T-helper 9 cell (primary cell): ENCODE measurements around the gene ZFP37.
"Not testable (repeated sequence)": the region's sequence is repeated elsewhere in the genome, so short reads cannot be mapped to it uniquely, and the experiment has no call there.

ENCODE experiments used
- DNase-seq: peaks from one replicate; pipeline ENCODE4 v3.0.0-alpha.2; 2020
- total RNA-seq, 2 donors: gene quantifications; one replicate each; lab custom pipeline; 2026; lab: John Stamatoyannopoulos, UW

The ZFP37 gene
- 1.2 to 8.1 reads per million in 2 donors for total RNA-seq

GRCh38 chr9:113056191-113057106 lies at the start of gene ZFP37:
Gene ZFP37, minus strand, starts transcription at chr9:113056724. Its CDS starts 36 bp downstream, at chr9:113056688.
- DNase-seq: peak; percentile 46

- not testable (repeated sequence) for DNase-seq
Measured at GRCh38 chr9:113105345-113105744, 48.8 kb upstream of the ZFP37 start.

DNA sequence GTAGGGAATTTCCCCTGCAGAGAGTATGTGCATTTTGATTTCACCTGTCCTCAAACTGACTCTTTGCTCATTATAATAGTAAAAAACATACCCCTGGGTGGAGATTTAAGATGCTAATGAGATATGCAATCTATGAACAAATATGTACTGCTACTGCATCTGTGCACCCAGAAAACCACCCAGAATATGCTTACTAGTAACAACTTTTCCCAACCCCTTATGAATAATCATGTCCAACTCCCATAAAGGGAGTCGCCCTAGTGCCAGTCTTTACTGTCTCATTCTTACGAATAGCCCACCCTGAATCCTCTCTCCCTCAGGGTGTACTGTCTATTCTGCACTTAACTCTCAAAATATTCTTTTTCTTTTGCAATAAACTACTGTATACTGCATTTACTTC lies 39.0 kb upstream of the ZFP37 start:
- DNase-seq: no peak

GRCh38 chr9:113089924-113090323 lies 33.4 kb upstream of the ZFP37 start:
- DNase-seq: not testable (repeated sequence)

- not testable (repeated sequence) for DNase-seq
Measured at GRCh38 chr9:113089143-113089505, 32.6 kb upstream of the ZFP37 start.

DNA sequence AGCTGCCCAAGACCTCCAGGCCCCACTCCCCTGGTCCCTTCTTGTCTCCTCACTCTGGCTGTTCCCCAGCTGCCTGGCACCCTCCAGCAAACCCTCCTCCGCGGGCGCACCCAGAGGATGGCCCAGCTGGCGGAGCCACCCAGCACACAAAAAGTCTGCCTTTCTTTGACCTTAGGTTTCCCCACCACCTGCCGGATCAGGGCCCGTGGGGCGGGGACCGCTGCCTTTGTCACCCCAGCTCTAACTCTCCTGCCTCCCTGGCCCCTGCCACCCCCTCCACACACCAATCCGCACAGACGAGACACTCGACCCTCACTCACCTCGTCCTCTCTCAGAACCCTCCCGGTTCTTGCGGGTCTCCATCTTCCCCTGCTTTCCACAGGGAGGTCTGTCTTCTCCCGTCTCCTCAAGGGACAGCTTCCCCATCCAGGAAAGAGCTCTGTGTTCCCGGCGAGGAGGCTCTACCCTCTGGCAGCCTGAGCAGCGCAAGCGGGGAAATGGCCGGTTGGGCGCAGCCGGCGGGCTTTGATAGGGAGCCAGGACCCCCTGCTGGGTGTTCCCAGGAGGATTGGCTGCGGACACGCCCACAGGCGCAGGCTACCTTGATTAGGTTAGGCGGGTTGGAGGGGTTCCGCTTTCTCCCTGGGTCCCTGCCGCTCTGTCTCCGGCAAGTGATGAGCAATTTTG lies 32.1 kb upstream of the ZFP37 start:
- DNase-seq: not testable (repeated sequence)

GRCh38 chr9:113062932-113063310 lies 6.4 kb upstream of the ZFP37 start:
- not testable (repeated sequence) for DNase-seq

DNA sequence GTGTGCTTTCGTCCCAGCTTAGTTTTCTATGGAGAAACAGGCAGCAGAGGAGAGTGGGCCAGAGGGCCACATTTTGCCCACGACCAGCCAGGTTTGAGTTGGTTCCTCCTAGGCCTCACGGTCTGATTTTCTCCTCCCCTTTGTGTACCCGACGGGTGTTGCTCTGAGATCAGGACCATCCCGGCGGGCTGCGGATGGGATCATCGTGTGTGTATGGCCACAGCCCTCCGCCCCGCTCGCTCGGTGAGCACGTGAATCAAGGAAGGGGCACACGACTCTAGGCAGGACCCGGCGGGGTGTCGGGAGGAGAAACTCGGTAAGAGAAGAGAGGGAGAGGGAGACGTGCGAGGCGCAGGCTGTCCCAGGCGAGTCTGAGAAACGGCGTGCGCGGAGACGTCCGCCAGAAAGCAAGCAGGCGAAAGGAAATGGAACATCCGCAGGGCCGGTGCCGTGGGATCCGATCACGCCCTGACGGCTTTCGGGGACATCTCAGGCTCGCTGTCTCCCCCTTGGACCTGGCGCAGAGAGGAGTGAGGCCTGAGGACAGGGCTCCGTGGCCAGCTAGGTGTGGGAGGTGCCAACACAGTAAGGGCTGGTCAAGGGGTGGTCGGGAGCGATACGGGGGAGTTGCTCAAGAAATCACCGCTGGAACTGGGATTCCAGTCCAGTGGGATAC lies 5.9 kb upstream of the ZFP37 start:
- not testable (repeated sequence) for DNase-seq

DNA sequence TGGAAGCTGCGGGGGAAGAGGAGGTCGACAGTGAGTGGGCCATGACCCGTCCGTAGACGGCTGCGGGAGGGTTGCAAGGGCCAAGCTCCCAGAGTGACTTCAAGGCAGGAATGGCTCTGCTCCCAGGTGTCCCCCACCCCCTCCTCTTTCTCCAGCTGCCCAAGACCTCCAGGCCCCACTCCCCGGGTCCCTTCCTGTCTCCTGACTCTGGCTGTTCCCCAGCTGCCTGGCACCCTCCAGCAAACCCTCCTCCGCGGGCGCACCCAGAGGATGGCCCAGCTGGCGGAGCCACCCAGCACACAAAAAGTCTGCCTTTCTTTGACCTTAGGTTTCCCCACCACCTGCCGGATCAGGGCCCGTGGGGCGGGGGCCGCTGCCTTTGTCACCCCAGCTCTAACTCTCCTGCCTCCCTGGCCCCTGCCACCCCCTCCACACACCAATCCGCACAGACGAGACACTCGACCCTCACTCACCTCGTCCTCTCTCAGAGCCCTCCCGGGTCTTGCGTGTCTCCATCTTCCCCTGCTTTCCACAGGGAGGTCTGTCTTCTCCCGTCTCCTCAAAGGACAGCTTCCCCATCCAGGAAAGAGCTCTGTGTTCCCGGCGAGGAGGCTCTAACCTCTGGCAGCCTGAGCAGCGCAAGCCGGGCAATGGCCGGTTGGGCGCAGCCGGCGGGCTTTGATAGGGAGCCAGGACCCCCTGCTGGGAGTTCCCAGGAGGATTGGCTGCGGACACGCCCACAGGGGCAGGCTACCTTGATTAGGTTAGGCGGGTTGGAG lies 4.7 kb upstream of the ZFP37 start:
- not testable (repeated sequence) for DNase-seq

DNA sequence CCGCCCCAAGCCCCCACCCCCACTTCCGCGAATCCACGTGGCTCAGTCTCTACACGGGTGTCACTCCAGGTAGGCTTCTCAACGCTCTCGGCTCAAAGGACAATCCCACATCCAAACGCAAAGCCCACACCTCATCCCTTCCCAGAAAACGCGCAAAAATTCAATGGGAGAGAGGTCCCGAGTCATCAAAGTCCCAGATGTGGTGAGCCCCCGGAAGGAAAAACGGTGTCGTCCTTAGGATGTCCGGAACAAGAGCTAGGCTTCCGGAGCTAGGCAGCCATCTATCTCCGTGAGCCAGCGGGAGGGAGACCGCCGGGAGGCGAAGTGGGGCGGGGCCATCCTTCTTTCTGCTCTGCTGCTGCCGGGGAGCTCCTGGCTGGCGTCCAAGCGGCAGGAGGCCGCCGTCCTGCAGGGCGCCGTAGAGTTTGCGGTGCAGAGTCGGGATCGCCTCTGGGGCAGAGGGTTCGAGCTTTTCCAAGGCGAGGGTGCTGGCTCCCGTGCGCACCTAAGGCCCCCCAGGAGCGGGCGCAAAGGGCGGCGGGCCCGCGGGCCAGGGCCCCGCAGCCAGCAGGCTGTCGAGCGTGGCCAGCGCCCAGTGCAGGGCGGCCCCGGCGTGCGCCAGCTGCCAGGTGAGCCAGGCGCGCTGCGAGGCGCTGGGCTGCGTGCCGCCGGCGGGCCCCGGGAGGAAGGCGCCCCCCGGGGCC lies 3.2 kb upstream of the ZFP37 start:
- not testable (repeated sequence) for DNase-seq

DNA sequence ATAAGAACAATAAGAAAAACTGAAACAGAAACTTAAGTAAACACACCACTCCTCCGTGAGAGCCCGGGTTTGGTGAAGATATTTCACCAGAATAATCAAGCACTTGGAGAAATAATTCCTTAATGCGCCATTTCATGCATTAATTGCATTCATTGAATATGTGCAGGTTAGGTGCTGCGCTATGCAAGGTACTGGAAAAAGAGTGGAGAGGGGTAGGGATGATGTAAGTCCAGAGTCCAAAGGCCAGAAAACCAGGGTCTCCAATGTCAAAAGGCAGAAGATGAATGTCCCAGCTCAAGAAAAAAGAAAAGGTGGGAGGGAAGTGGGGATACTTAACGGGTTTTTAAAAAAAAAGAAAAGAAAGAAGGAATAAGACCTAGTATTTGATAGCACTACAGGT lies 669 bp upstream of the ZFP37 start:
- DNase-seq: no peak

DNA sequence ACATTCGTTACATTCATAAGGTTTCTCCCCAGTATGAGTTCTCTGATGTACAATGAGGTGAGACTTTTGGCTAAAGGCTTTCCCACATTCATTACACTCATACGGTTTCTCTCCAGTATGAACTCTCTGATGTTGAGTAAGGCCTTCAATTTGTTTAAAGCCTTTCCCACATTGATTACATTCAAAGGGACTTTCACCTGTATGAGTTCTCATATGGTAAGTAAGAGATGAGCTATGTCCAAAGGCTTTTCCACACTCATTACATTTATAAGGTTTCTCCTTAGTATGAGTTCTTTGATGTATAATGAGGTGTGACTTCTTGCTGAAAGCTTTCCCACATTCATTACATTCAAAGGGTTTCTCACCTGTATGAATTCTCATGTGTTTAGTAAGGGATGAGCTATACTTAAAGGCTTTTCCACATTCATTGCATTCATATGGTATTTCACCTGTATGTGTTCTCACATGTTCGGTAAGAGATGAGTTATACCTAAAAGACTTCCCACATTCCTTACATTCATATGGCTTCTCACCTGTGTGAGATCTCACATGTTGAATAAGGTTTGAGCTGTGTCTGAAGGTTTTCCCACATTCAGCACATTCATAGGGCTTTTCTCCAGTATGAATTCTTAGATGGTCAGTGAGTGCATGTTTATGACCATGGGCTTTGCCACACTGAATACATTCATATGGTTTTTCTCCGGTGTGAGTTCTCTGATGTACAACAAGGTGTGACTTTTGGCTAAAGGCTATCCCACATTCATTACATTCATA lies 13.5 kb downstream of the ZFP37 start:
- no peak for DNase-seq

- no peak for DNase-seq
Measured at GRCh38 chr9:113026200-113026599, 30.3 kb downstream of the ZFP37 start.

DNA sequence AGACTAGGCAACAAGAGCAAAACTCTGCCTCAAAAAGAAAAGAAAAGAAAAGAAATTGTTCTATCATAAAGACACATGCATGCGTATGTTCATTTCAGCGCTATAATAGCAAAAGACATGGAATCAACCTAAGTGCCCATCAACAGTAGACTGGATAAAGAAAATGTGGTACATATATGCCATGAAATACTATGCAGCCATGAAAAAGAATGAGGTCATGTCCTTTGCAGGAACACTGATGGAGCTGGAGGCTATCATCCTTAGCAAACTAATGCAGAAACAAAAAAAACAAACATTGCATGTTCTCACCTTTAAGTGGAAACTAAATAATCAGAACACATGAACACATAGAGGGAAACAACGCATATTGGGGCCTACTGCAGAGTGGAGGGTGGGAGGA lies 38.3 kb downstream of the ZFP37 start:
- DNase-seq: no peak

DNA sequence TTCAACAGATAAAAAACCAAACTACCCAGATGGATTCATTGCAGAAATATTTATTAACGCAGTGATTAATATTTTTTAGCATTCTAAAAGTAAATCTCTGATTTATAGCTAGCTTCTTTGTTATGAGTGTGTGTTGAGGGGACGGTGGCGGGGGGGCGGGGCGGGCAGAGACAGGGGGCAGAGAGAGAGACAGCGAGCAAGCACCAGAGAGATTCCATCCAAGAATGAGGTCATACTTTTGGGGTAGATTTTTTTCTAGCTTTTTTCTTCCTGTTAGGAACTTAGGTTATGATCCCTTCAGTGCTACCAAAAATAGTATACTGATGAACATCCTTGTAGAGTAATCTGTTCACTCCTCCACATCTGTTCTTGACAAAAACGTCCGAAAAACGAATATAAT lies 44.0 kb downstream of the ZFP37 start:
- no peak for DNase-seq

- DNase-seq: no peak
Measured at GRCh38 chr9:113011911-113012381, 44.6 kb downstream of the ZFP37 start, which contains the start of gene ZNF883. Gene ZNF883, minus strand, starts transcription at chr9:113012192.

GRCh38 chr9:113005777-113006176 lies 50.7 kb downstream of the ZFP37 start:
- no peak for DNase-seq

GRCh38 chr9:112997236-112997941 lies 59.1 kb downstream of the ZFP37 start:
- no peak for DNase-seq
